ENCODE data around the gene SCN3A. TPM values are rescaled to one million over a fixed set of nuclear protein-coding genes. Genes with fewer than 3 reads are reported as not detected.

Gene SCN3A
- total and polyA plus RNA-seq, 2 of the 13 experiments (the other 11 are each of a cell fraction or from before 2014, with no cell fraction given): not detected

- no peak overlapping the region for H3K9ac ChIP-seq (ENCODE audit: insufficient read depth, low read depth, low read length)
- peaks cover 0 to 4% of the 10 kb centered on the region in 2 experiments; a peak in 1 of 5 replicates for H3K27me3 ChIP-seq (ENCODE audit: control insufficient read depth in 1 of 2, insufficient read depth in 2 of 2, low read length in 2 of 2)
- 60% methylated on average over 9 of the region's 9 CpGs for WGBS (ENCODE audit: low lambda C conversion rate)
- FAIRE-seq (no peak), DNase-seq (ENCODE audit: low spot score) (no peak), ATAC-seq (peak; percentile 72)
- H3K36me3 ChIP-seq (replicated peaks in 1 of 2; ENCODE audit: control insufficient read depth in 1 of 2, insufficient read depth in 2 of 2, low read length in 2 of 2): no peaks in the 10 kb centered on the region
- peak overlapping the region in 1 of 3 experiments; percentile 24; a peak in 1 of 6 replicates for H3K4me3 ChIP-seq (replicated peaks in 1 of 3; ENCODE audit: insufficient read depth in 1 of 3, low read depth in 2 of 3, low read length in 3 of 3)
- no peak overlapping the region for H3K27ac ChIP-seq (ENCODE audit: extremely low read length, insufficient read depth, low read length)
- ChIA-PET CTCF (ENCODE audit: low intra/inter-chr PET ratio, low total read pairs) (no interaction called here), POLR2A (no interaction called here)
- intact Hi-C loops (cut with micrococcal nuclease; ENCODE audit: unreplicated experiment) (no loop called here), in situ Hi-C loops (cut with HindIII; ENCODE audit: extremely low pct_ligation_motif_present, low pct_unique_long_range_greater_than_20kb) (no loop called here)
- no peaks in the 10 kb centered on the region for H3K4me1 ChIP-seq (ENCODE audit: insufficient read depth, low read length)
- H3K9me3 ChIP-seq (ENCODE audit: low read length): peaks cover 7% of the 10 kb centered on the region; the same call in 1 of the 2 replicates
- H3K79me2 ChIP-seq (ENCODE audit: insufficient read depth, low read length): no peaks in the 10 kb centered on the region
- peak overlapping the region; percentile 45 for H3K4me2 ChIP-seq (ENCODE audit: low read depth, low read length)
- H2AFZ ChIP-seq (ENCODE audit: low read length): no peak overlapping the region
- no peaks in the 10 kb centered on the region for H4K20me1 ChIP-seq (ENCODE audit: insufficient read depth, low read length)
- no TSS peak for BruUV-seq (replicated peaks)
- TF ChIP-seq TERF1 (CRISPR knock-in tag; IDR thresholded peaks at IDR 0.05) (no peak), PHF8 (CRISPR knock-in tag; IDR thresholded peaks at IDR 0.05) (peak; percentile 45; the same call in 1 of the 2 replicates), TFDP1 (CRISPR knock-in tag; IDR thresholded peaks at IDR 0.05; ENCODE audit: borderline replicate concordance) (no peak), SRSF4 (IDR thresholded peaks at IDR 0.05; ENCODE audit: low read depth, low read length, poor library complexity, severe bottlenecking) (no peak), ZBTB43 (CRISPR knock-in tag; conservative IDR thresholded peaks at IDR 0.05) (no peak), HMGA1 (CRISPR knock-in tag; conservative IDR thresholded peaks at IDR 0.05) (no peak), ARNT2 (CRISPR knock-in tag; IDR thresholded peaks at IDR 0.05; ENCODE audit: low read depth) (0 out of 2 replicates have a peak, but pooled peaks have one; percentile 35), ZFX (CRISPR knock-in tag; IDR thresholded peaks at IDR 0.05; ENCODE audit: low read depth) (peak; percentile 76), ZNF143 (CRISPR knock-in tag; IDR thresholded peaks at IDR 0.05) (peak; percentile 85), ZNF484 (CRISPR knock-in tag; IDR thresholded peaks at IDR 0.05; ENCODE audit: borderline replicate concordance, low read depth) (no peak), ZNF75D (CRISPR knock-in tag; IDR thresholded peaks at IDR 0.05; ENCODE audit: borderline replicate concordance) (no peak), MIER2 (CRISPR knock-in tag; IDR thresholded peaks at IDR 0.05) (no peak), ZNF124 (CRISPR knock-in tag; IDR thresholded peaks at IDR 0.05) (no peak), NR2F1 (CRISPR knock-in tag; IDR thresholded peaks at IDR 0.05) (no peak), ZNF619 (CRISPR knock-in tag; IDR thresholded peaks at IDR 0.05) (no peak), TOPORS (CRISPR knock-in tag; IDR thresholded peaks at IDR 0.05) (no peak)
Measured at GRCh38 chr2:165070076-165070475, 133.8 kb downstream of the SCN3A start.

All from HepG2 (cell line).